GM13976 (cell line): ENCODE data around the gene LAMB1.
"Not testable (repeated sequence)": the region's sequence is repeated elsewhere in the genome, so short reads cannot be mapped to it uniquely, and the experiment has no call there.

Experiments used
- DNase-seq: peaks from one replicate; pipeline ENCODE4 v3.0.0; 2012; ENCODE audit warnings: low spot score
- in situ Hi-C: fragments of 300-500 bp; cut with MboI; formaldehyde crosslinking; loops from one replicate; pipeline ENCODE4 v1.12.0; 2022; ENCODE audit warnings: low sequenced_read_pairs, mixed read lengths, inconsistent platforms; ENCODE audit not compliant: unreplicated experiment
- TF ChIP-seq, protein P1 (sequence below): IDR thresholded peaks from 2 replicates; pipeline ENCODE4 v1.5.1; 2012; ENCODE audit warnings: borderline replicate concordance, mild to moderate bottlenecking; ENCODE audit not compliant: insufficient read depth; ENCODE audit errors: extremely low read depth, missing control alignments, control extremely low read depth

LAMB1 gene

DNA sequence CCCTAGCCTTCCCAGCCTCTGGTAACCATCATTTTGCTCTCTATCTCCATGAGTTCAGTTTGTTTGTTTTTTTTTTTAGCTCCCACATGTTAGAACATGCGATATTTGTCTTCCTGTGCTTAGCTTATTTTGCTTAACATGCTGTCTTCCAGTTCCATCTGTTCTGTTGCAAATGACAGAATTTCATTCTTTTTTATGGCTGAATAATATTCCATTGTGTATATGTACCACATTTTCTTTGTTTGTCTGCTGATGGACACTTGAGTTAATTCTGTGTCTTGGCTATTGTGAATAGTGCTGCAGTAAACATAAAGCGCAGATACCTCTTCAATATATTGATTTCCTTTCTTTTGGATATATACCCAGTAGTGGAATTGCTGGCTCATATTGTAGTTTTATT, 91.0 kb downstream of the LAMB1 start:
- in situ Hi-C loops, result no loop called here
- no peak for DNase-seq
- TF ChIP-seq, protein P1, sequence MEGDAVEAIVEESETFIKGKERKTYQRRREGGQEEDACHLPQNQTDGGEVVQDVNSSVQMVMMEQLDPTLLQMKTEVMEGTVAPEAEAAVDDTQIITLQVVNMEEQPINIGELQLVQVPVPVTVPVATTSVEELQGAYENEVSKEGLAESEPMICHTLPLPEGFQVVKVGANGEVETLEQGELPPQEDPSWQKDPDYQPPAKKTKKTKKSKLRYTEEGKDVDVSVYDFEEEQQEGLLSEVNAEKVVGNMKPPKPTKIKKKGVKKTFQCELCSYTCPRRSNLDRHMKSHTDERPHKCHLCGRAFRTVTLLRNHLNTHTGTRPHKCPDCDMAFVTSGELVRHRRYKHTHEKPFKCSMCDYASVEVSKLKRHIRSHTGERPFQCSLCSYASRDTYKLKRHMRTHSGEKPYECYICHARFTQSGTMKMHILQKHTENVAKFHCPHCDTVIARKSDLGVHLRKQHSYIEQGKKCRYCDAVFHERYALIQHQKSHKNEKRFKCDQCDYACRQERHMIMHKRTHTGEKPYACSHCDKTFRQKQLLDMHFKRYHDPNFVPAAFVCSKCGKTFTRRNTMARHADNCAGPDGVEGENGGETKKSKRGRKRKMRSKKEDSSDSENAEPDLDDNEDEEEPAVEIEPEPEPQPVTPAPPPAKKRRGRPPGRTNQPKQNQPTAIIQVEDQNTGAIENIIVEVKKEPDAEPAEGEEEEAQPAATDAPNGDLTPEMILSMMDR, result no peak

- TF ChIP-seq, protein P1, result no peak
- in situ Hi-C loops, result no loop called here
- no peak for DNase-seq
Observed at GRCh38 chr7:107909445-107909844, 93.5 kb downstream of the LAMB1 start.

DNA sequence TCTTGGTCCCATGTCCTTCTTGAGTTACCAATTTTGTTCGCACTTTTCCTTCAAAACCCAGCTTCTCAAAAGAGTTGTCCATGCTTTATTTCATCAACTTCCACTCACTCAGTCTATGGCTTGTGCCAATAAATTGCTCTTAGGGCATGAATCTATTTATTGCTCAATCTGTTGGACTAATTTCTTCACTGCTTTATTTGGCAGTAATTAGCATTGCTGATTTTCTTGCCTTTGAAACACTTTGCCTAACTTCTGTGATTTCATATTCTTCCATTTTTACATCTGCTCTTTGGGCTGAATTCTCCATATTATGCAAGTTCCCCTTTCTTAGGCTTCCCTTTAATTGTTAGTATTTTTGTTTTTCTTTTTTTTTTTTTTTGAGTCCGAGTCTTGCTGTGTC, 95.2 kb downstream of the LAMB1 start:
- TF ChIP-seq, protein P1, result no peak
- in situ Hi-C loops, result no loop called here
- no peak for DNase-seq

- TF ChIP-seq, protein P1, result no peak
- no peak for DNase-seq
- in situ Hi-C loops, result no loop called here
Observed at GRCh38 chr7:107902381-107902780, 100.6 kb downstream of the LAMB1 start.

GRCh38 chr7:107900496-107901015, 102.4 kb downstream of the LAMB1 start:
- in situ Hi-C loops, result no loop called here
- no peak for DNase-seq
- TF ChIP-seq, protein P1, result no peak

GRCh38 chr7:107898997-107899594, 103.9 kb downstream of the LAMB1 start:
- TF ChIP-seq, protein P1, result no peak
- DNase-seq, result no peak
- in situ Hi-C loops, result no loop called here

- in situ Hi-C loops, DNase-seq: not testable (repeated sequence)
Observed at GRCh38 chr7:107892367-107892741, 110.6 kb downstream of the LAMB1 start.
